ENCODE data around the gene RAPSN. TPM values are rescaled to one million over a fixed set of nuclear protein-coding genes. Genes with fewer than 3 reads are reported as not detected.
A peak's percentile ranks its signal among the peaks of the same experiment; 100 is the strongest.

Gene RAPSN
- total RNA-seq, 4 donors from 2014 or later: 0.59 to 4.6 (median 1.0) TPM; not detected in 1

DNA sequence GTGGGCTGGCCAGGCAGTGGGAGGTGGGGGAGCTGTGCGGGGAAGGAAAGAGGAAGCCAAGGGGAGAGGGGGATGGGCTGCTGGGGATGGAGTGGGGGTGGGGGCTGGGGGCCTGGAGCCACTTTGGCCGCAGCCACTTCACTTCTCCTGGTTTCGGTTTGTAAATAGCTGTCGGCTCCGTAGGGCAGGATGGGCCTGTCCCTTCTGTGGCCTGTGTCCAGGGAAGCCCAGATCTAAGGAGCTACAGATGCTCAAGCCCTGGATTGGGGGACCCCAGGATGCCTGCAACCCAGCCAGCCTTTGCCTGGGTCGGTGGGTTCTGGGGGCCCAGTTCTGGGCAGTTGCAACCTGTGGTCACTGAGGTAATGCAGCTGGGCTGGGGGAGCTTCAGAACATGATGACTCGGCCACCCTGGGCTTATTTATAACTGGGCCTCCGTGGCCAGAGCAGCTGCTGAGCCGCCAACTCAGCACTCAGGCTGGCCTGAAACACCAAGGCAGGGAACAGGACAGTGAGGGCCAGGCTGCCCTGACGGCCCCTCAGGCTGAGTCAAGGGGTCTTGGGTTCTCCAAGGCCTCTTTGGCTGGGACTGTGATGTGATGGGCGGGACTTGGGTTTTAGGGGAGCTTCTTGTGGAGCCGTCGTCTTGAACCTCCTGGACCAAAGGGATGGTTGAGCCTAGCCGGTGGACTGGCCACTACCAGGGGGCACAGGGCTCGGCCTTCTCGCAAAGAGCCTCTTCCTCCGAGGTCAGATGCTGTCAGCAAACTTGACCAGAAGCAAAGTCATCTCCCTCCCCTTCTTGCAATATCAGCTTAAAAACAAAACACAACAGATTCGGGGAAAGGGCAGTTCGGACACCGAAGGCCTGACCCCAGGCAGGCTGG lies 55.5 kb downstream of the RAPSN start:
- TF ChIP-seq EP300 (IDR thresholded peaks at IDR 0.05) (no peak), POLR2AphosphoS5 (IDR thresholded peaks at IDR 0.05) (no peak), CTCF (IDR thresholded peaks at IDR 0.05) (no peak), POLR2A (IDR thresholded peaks at IDR 0.05) (no peak)
- Histone ChIP-seq H3K27me3 (no peaks in the 10 kb centered on the region), H3K9me3 (no peaks in the 10 kb centered on the region), H3K27ac (peak overlapping the region; percentile 89), H3K36me3 (no peaks in the 10 kb centered on the region), H3K4me1 (peaks cover 35% of the 10 kb centered on the region), H3K4me3 (no peak overlapping the region)
- peak in 1 of 2 donors; percentile 63 for DNase-seq (ENCODE audit: low spot score in 2 of 2)
- WGBS: 86% methylated on average over 17 of the region's 20 CpGs

DNA sequence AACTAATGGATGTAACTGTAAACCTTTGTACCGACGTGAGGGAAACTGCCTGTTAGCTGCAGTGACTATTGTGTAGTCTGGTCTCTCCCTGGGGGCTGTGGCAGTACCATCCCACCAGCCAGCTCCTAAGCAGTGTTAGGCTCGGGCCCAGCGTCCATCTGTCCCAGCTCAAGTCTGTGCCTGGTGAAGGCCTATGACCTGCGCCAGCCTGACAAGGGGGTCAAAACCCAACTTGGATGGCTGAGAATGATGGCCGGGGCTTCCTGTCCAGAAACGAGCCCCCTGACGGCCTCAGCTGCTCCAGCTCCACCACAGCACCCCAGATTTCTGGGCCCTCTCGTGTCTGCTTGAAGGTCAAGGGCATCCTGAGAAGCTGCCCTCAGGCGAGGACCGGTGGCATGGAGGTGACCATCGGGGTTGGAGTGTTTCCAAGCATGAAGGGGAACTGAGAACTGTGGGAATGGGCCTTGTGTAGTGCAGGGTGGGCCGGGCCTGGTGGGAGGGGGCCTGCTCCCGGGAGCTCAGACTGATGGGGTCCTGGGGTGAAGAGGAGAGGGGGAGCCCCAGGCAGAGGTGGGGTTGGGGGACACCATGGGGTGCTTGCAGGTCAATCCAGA lies 56.3 kb downstream of the RAPSN start:
- no peak for TF ChIP-seq CTCF (IDR thresholded peaks at IDR 0.05)
- H3K27me3 ChIP-seq: no peaks in the 10 kb centered on the region
- H3K9me3 ChIP-seq: no peaks in the 10 kb centered on the region
- H3K4me1 ChIP-seq: peaks cover 37% of the 10 kb centered on the region
- no peaks in the 10 kb centered on the region for H3K36me3 ChIP-seq
- peak in 1 of 2 donors; percentile 69 for DNase-seq (ENCODE audit: low spot score in 2 of 2)
- 66% methylated on average over 8 of the region's 14 CpGs for WGBS
- H3K27ac ChIP-seq: peak overlapping the region; percentile 89
- H3K4me3 ChIP-seq: no peak overlapping the region

DNA sequence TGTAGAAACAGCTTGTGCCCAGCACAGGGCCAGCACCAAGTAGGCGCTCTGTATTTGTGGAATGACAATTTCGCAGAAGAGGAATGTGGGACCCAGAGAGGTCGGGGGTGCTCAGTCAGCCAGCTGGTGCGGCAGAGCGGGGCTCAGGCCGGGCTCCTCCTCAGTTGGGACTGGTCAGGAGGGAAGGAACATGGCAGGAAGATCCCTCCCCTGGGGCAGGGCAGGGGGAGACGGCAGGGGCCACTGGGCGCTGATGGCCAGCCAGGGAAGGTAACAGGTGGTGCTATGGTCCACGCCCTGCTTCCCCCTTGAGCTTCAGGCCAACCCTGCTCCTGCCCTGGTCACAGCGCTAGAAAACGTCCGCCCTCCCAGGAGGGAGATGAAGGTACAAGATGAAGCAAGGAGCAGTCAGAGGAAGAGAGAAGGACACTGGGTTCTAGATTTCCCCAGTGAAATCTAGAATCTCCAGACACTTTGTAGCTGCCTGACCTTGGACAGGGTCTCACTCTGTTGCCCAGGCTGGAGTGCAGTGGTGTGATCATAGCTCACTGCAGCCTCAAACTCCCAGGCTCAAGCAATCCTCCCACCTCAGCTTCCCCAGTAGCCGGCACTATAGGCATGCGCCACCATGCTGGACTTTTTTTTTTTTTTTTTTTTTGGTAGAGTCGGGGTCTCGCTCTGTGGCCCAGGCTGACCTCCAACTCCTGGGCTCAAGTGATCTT lies 57.1 kb downstream of the RAPSN start:
- Histone ChIP-seq H3K27me3 (no peaks in the 10 kb centered on the region), H3K36me3 (no peaks in the 10 kb centered on the region), H3K27ac (peak overlapping the region; percentile 10), H3K4me3 (no peak overlapping the region), H3K9me3 (no peaks in the 10 kb centered on the region), H3K4me1 (peaks cover 39% of the 10 kb centered on the region)
- WGBS: 90% methylated on average over 16 of the region's 16 CpGs
- TF ChIP-seq POLR2AphosphoS5 (IDR thresholded peaks at IDR 0.05) (no peak), CTCF (IDR thresholded peaks at IDR 0.05) (no peak)
- no peak for DNase-seq (ENCODE audit: low spot score in 2 of 2)

DNA sequence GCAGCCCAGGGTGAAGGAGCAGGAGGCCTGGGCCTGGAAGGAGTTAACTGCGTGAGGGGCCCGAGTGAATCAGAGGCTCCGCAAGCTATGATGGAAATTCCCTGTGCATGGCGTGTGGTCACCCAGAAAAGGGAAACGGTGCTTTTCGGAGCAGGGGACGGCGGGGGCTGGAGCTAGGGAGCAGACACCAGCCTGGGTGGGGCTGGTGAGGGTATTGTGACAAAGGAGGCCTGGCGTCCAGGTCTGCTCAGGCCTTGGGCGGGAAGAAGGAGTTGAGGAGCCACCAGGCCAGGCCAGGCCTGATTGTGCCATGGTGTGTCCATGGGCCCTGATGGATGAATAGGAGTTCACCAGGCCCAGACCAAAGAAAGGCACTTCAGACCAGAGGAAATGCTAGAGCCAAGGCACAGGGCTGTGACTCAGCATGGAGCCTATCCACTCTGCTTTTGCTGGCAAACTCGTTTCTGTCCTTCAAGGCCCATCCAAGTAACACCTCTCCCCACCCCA lies 57.8 kb downstream of the RAPSN start:
- Histone ChIP-seq H3K4me3 (no peak overlapping the region), H3K27ac (peak overlapping the region; percentile 10), H3K9me3 (no peaks in the 10 kb centered on the region), H3K27me3 (no peaks in the 10 kb centered on the region), H3K4me1 (peaks cover 39% of the 10 kb centered on the region), H3K36me3 (no peaks in the 10 kb centered on the region)
- no peak for TF ChIP-seq POLR2A (IDR thresholded peaks at IDR 0.05)
- TF ChIP-seq POLR2AphosphoS5 (IDR thresholded peaks at IDR 0.05): no peak
- TF ChIP-seq CTCF (IDR thresholded peaks at IDR 0.05): no peak
- no peak for TF ChIP-seq EP300 (IDR thresholded peaks at IDR 0.05)
- WGBS: 78% methylated on average over 11 of the region's 11 CpGs
- DNase-seq (ENCODE audit: low spot score in 2 of 2): peak in 1 of 2 donors; percentile 74

- 79% methylated on average over 6 of the region's 6 CpGs for WGBS
- H3K9me3 ChIP-seq: no peaks in the 10 kb centered on the region
- peaks cover 35% of the 10 kb centered on the region for H3K4me1 ChIP-seq
- no peak for TF ChIP-seq CTCF (IDR thresholded peaks at IDR 0.05)
- TF ChIP-seq POLR2AphosphoS5 (IDR thresholded peaks at IDR 0.05): no peak
- TF ChIP-seq POLR2A (IDR thresholded peaks at IDR 0.05): no peak
- TF ChIP-seq EP300 (IDR thresholded peaks at IDR 0.05): no peak
- H3K27me3 ChIP-seq: no peaks in the 10 kb centered on the region
- H3K4me3 ChIP-seq: no peak overlapping the region
- no peaks in the 10 kb centered on the region for H3K36me3 ChIP-seq
- no peak for DNase-seq (ENCODE audit: low spot score in 2 of 2)
- peak overlapping the region; percentile 8 for H3K27ac ChIP-seq
These were observed 58.5 kb downstream of the RAPSN start for GRCh38 chr11:47390422-47390760.

Measured in suprapubic skin (tissue), 4 donors.